Endothelial cell of umbilical vein (primary cell): ENCODE results near the gene SMCO4. TPM values are rescaled to one million over a fixed set of nuclear protein-coding genes. Genes with fewer than 3 reads are reported as not detected.

Experiments
- BruUV-seq: library from RNA; stranded (reverse); fragments of 400-500 nt; replicated peaks from 2 replicates; lab custom pipeline; 2021; lab: Mats Ljungman, UMichigan
- CTCF ChIA-PET: fragments of 300-600, 350-600 bp; sonication (Branson Sonifier 250); formaldehyde crosslinking; loops from one replicate; lab custom pipeline; 2021; ENCODE audit warnings: antibody characterized with exemption, inconsistent platforms; lab: Charles Lee
- POLR2A ChIA-PET: fragments of 300-600, 350-600 bp; sonication (Branson Sonifier 250); formaldehyde crosslinking; loops from one replicate; lab custom pipeline; 2021; ENCODE audit warnings: antibody characterized with exemption, inconsistent platforms; lab: Charles Lee
- DNase-seq: peaks from one replicate; pipeline ENCODE4 v3.0.0-alpha.2; 2011; ENCODE audit warnings: low read depth, low spot score
- FAIRE-seq: peaks from 2 replicates; lab custom pipeline; 2011; peaks lifted over from hg19 to GRCh38; lab: Jason Lieb, UNC
- H2AFZ ChIP-seq: 2 replicates; pipeline ENCODE4 v1.6.0; 2012; ENCODE audit warnings: low read depth, low read length, control low read depth, inconsistent platforms
- H3K27ac ChIP-seq: 2 replicates; pipeline ENCODE4 v1.5.1; 2011; ENCODE audit warnings: low read depth, mild to moderate bottlenecking, control low read depth, low read length, moderate library complexity; ENCODE audit not compliant: insufficient read depth
- H3K27me3 ChIP-seq, 2 experiments: 2 replicates each; pipeline versions ENCODE4 v1.6.0 to v1.6.1; 2011; ENCODE audit warnings: low read length in 2 of 2, mixed read lengths in 1 of 2; ENCODE audit not compliant: control insufficient read depth in 2 of 2, insufficient read depth in 2 of 2
- H3K36me3 ChIP-seq, 2 experiments: 2 replicates in 1 of 2; 3 replicates in 1 of 2; pipeline ENCODE4 v1.5.1; 2011; ENCODE audit warnings: low read length in 2 of 2, mild to moderate bottlenecking in 1 of 2, moderate library complexity in 1 of 2; ENCODE audit not compliant: control insufficient read depth in 2 of 2, insufficient read depth in 2 of 2; ENCODE audit errors: extremely low read depth in 1 of 2
- H3K4me1 ChIP-seq: 3 replicates; pipeline ENCODE4 v1.5.1; 2011; ENCODE audit warnings: mild to moderate bottlenecking, low read length; ENCODE audit not compliant: control insufficient read depth, insufficient read depth; ENCODE audit errors: extremely low read depth
- H3K4me2 ChIP-seq: 2 replicates; pipeline ENCODE4 v1.6.1; 2011; ENCODE audit warnings: low read length, control low read depth, mixed read lengths; ENCODE audit not compliant: insufficient read depth
- H3K4me3 ChIP-seq, 3 experiments: fragments of 200-600 bp in 1 of 3; sonication (generic), shearing (Covaris generic) in 1 of 3; replicated peaks in 1 of 3; 2 replicates each; pipeline ENCODE4 v1.5.1; 2011 to 2016; ENCODE audit warnings: control low read depth in 3 of 3, low read length in 3 of 3, mild to moderate bottlenecking in 2 of 3, inconsistent platforms in 1 of 3, low read depth in 1 of 3, moderate library complexity in 1 of 3; ENCODE audit not compliant: insufficient read depth in 1 of 3
- H3K79me2 ChIP-seq: 2 replicates; pipeline ENCODE4 v1.6.0; 2012; ENCODE audit warnings: low read length, inconsistent platforms; ENCODE audit not compliant: control insufficient read depth, insufficient read depth
- H3K9ac ChIP-seq: replicated peaks from 2 replicates; pipeline ENCODE3; 2011; ENCODE audit warnings: low read length, control low read depth; ENCODE audit not compliant: insufficient read depth; ENCODE audit errors: extremely low read depth
- H3K9me1 ChIP-seq: replicated peaks from 3 replicates; pipeline ENCODE4 v1.6.0; 2011; ENCODE audit warnings: mild to moderate bottlenecking, low read length; ENCODE audit not compliant: control insufficient read depth, insufficient read depth; ENCODE audit errors: extremely low read depth
- H3K9me3 ChIP-seq: replicated peaks from 2 replicates; pipeline ENCODE4 v1.5.1; 2012; ENCODE audit warnings: low read length, inconsistent platforms; ENCODE audit not compliant: control insufficient read depth, insufficient read depth
- H4K20me1 ChIP-seq: replicated peaks from 2 replicates; pipeline ENCODE3; 2011; ENCODE audit warnings: mild to moderate bottlenecking, low read length; ENCODE audit not compliant: control insufficient read depth, insufficient read depth; ENCODE audit errors: extremely low read depth
- CTCF ChIP-seq, 2 donors: IDR thresholded peaks; 1 replicate in 1 of 2; 2 replicates in 1 of 2; pipeline ENCODE4 v1.5.1; 2011; ENCODE audit warnings: low read length in 2 of 2, mild to moderate bottlenecking in 2 of 2, moderate library complexity in 2 of 2, control low read depth in 1 of 2, inconsistent platforms in 1 of 2, low read depth in 1 of 2; ENCODE audit not compliant: insufficient read depth in 1 of 2; ENCODE audit errors: extremely low read depth in 1 of 2
- EZH2 ChIP-seq: IDR thresholded peaks from 2 replicates; pipeline ENCODE4 v1.6.1; 2012; ENCODE audit warnings: borderline replicate concordance, low read depth, mild to moderate bottlenecking, moderate library complexity, low read length, inconsistent platforms; ENCODE audit not compliant: severe bottlenecking
- FOS ChIP-seq: IDR thresholded peaks from 2 replicates; pipeline ENCODE4 v1.6.1; 2011; ENCODE audit warnings: mild to moderate bottlenecking, low read length, moderate library complexity, borderline replicate concordance; ENCODE audit not compliant: insufficient read depth
- GATA2 ChIP-seq: IDR thresholded peaks from 2 replicates; pipeline ENCODE4 v1.7.0; 2011; ENCODE audit warnings: low read depth, mild to moderate bottlenecking, moderate library complexity, mixed read lengths, low read length; ENCODE audit not compliant: insufficient read length, insufficient read depth
- JUN ChIP-seq: IDR thresholded peaks from 2 replicates; pipeline ENCODE4 v1.6.1; 2011; ENCODE audit warnings: borderline replicate concordance, low read depth; ENCODE audit not compliant: insufficient read length, insufficient read depth
- MAX ChIP-seq: IDR thresholded peaks from 2 replicates; pipeline ENCODE4 v1.6.1; 2011; ENCODE audit not compliant: insufficient read depth, insufficient read length
- MYC ChIP-seq: IDR thresholded peaks from one replicate; pipeline ENCODE4 v1.6.1; 2011; ENCODE audit warnings: mild to moderate bottlenecking, low read depth, low read length
- POLR2A ChIP-seq: IDR thresholded peaks from 2 replicates; pipeline ENCODE4 v1.6.1; 2012; ENCODE audit warnings: low read depth, mild to moderate bottlenecking, control low read depth, low read length
- POLR2AphosphoS5 ChIP-seq: IDR thresholded peaks from 2 replicates; pipeline ENCODE4 v1.6.1; 2012; ENCODE audit warnings: low read depth, mild to moderate bottlenecking, control low read depth, low read length, moderate library complexity; ENCODE audit not compliant: insufficient read depth
- dilution Hi-C: fragments of 300-500 bp; cut with MboI; formaldehyde crosslinking; loops from one replicate; pipeline ENCODE4 v1.15.0; 2019; ENCODE audit warnings: low sequenced_read_pairs; ENCODE audit not compliant: extremely low pct_ligation_motif_present
- intact Hi-C: fragments of 100-400 bp; cut with micrococcal nuclease; formaldehyde crosslinking; loops from one replicate; pipeline ENCODE4 v1.10.0; 2022
- polyA plus RNA-seq, 4 experiments: library from polyadenylated mRNA; depleted of rRNA in 3 of 4; stranded (reverse) in 3 of 4; unstranded in 1 of 4; fragments of >200 nt; gene quantifications; 2 replicates each; pipeline versions ENCODE4 v1.2.1 to v1.2.3, GENCODE V29; 2011 to 2012; ENCODE audit warnings: missing spikeins in 1 of 4
- total RNA-seq: library from RNA; stranded (reverse); gene quantifications from 2 replicates; pipeline ENCODE4 v1.2.3, GENCODE V29; 2021

The SMCO4 gene
- total and polyA plus RNA-seq, 2 donors (not counting 3 experiments of a cell fraction or from before 2014, with no cell fraction given) = 14.0 to 21.3 TPM

GRCh38 chr11:93485983-93486382 lies 57.2 kb downstream of the SMCO4 start:
- ChIA-PET POLR2A (no interaction called here), CTCF (no interaction called here)
- dilution Hi-C loops = no loop called here
- TF ChIP-seq EZH2 (no peak), MYC (no peak), GATA2 (no peak), POLR2A (no peak), JUN (no peak), FOS (no peak), CTCF (IDR thresholded peaks at IDR 0.05; ENCODE audit: extremely low read depth in 1 of 2, insufficient read depth in 1 of 2, low read depth in 1 of 2, low read length in 2 of 2) (no peak), MAX (no peak), POLR2AphosphoS5 (no peak)
- Histone ChIP-seq H3K36me3 (no peaks in the 10 kb centered on the region), H3K79me2 (no peaks in the 10 kb centered on the region), H3K9me3 (no peaks in the 10 kb centered on the region), H3K4me1 (no peaks in the 10 kb centered on the region), H3K4me3 (no peak overlapping the region), H3K4me2 (no peak overlapping the region), H3K9me1 (no peaks in the 10 kb centered on the region), H2AFZ (no peak overlapping the region), H3K9ac (no peak overlapping the region), H4K20me1 (no peaks in the 10 kb centered on the region), H3K27me3 (no peaks in the 10 kb centered on the region), H3K27ac (no peak overlapping the region)
- DNase-seq = no peak
- intact Hi-C loops = no loop called here
- no TSS peak for BruUV-seq
- FAIRE-seq = no peak
